NCI-H1694 (cell line): ENCODE data around the gene ANKRD16.
A peak's percentile ranks its signal among the peaks of the same experiment; 100 is the strongest.
"Not testable (repeated sequence)": the region's sequence is repeated elsewhere in the genome, so short reads cannot be mapped to it uniquely, and the experiment has no call there.

Experiments used
- DNase-seq: peaks from one replicate; lab custom pipeline; 2025; lab: John Stamatoyannopoulos, UW

ANKRD16 gene

GRCh38 chr10:5889624-5890451 is at the start of gene ANKRD16, which contains the start of gene FBH1:
TSS of gene ANKRD16 (minus strand) at chr10:5889893. CDS start at chr10:5889354, 539 bp downstream.
TSS of gene FBH1 (plus strand) at chr10:5890243. CDS start at chr10:5890346, 103 bp downstream.
- peak; percentile 84 for DNase-seq

DNA sequence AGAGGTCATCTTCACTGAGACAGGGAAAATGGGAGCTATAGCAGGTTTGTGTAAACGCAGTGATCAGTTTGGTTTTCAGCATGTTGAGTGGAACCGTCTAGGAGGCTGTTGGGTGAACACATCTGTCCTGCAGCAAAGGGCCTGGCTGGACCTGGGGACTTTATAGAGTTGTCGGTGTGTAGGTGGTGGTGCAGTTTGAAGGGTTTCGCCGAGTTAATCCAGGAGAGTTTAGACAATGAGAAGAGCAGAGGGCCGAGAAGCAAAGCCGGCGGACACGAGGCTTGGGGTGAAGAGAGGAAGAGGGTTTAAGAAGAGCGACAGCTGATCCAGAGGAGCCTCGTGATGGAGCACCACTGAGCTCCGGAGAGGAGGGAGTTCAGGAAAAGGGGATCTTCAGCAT is 48.6 kb upstream of the ANKRD16 start:
- DNase-seq = no peak

DNA sequence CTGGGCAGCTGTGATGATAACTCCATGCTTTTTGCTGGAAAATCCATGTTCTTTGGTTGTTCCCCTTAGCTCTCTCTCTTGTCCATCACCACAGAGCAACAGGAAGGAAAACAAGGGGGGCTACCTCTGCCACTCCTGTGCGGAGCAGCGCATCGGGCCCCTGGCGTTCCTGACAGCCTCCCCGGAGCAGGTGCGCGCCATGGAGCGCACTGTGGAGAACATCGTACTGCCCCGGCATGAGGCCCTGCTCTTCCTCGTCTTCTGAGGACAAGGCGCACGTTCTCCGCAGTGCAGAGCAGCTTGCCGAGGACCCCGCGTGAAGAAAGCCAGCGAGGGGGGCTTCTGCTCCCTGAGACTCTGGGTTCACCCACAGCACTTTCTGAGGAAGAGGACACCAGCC is 47.3 kb upstream of the ANKRD16 start:
- DNase-seq = no peak

DNA sequence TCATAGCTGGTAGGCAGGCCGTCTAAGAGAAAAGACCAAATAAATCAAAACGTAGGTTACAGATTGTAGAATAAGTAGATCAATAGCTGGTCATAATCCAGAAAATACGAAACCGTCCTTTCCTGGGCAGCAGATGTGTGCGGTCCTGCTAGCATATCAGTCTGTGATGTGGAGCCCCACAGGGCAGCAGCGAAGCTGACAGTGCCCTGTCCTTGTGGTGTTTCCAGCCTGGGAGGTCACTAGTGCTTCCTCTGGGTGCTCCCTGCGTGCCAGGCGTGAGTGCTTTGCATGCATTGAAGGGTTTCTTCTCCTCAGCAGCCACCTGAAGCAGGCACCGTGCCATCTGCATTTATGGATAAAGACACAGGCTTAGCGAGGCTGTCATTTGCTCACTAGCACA is 45.9 kb upstream of the ANKRD16 start:
- DNase-seq = no peak

- DNase-seq = no peak
Observed at GRCh38 chr10:5933909-5934546, 44.3 kb upstream of the ANKRD16 start.

GRCh38 chr10:5932345-5932744 is 42.7 kb upstream of the ANKRD16 start:
- DNase-seq = no peak

DNA sequence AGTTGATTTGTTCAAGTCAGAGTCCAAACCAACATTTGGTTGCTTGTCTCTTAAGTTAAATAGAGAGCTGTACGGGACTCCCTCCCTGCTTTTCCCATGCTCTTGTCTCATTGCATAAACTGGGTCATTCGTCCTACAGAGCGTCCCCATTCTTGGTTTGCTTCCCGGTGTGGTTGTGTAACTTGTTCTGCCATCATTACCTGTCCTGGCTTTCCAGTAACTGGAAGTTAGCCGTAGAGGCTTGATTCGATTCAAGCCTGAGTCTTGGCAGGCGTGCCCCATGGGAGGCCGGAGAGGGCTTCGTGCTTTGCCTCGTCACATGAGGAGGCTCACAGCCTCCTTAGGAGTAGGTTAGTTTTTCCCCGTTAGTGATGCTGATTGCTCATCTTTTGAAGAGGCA is 40.6 kb upstream of the ANKRD16 start:
- no peak for DNase-seq

DNA sequence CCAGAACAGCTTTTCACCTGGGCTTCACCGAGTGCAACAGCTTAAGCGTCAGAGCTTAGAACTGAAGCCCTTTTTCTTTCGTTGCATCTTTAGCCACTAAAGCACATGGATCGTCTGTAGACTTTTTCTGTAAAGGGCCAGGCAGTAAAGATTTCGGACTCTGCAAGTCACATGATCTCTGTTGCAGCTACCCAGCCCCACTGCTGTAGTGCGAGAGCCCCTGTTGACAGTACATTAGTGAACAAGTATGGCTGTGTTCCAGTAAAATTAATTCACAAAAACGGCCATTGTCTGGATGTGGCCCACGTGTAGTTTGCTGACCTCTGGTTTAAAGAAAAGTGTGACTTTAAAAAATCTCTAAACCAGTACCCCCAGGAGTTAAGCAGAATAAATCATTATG is 39.7 kb upstream of the ANKRD16 start:
- no peak for DNase-seq

GRCh38 chr10:5927306-5927705 is 37.6 kb upstream of the ANKRD16 start:
- no peak for DNase-seq

DNA sequence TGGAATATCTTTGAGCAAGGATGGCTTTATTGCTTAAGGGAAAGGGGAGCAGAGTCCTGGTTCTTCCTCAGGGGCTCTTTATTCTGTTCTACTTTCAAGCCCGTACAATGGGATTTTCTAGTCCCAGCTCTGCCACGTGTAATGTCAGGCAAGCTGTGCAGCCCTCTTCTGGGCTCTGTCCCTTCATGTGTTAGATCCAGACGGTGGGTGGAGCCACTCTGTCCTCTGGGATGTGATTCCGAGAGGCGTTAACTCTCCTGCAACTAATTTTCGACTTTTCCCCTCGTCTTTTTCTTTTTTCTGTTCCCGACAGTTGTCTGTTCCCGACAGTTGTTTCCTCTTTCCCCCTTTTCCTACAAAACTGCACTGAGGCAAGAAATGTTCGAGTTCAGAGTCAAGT is 35.2 kb upstream of the ANKRD16 start:
- DNase-seq = no peak

GRCh38 chr10:5921746-5922145 is 32.1 kb upstream of the ANKRD16 start:
- DNase-seq = no peak

GRCh38 chr10:5919568-5919967 is 29.9 kb upstream of the ANKRD16 start:
- DNase-seq = no peak

DNA sequence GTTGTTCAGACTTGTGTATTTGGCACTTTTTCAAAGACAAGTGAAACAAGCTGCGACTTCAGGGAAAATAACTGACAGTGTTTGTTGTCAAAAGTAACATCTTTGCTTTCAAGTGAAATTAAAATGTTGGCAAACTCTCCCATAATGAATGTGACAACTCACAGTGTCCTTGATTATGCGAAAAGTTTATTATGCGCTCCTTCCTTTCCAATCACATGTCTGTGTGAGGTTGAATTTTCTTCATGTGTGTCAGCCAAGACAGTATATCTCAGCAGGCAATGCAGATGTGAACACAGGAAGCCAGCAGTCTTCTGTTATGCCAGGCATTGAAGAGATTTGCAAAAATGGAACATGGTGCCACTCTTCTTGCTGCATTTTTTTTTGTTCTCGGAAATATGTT is 29.1 kb upstream of the ANKRD16 start:
- DNase-seq = no peak

GRCh38 chr10:5917305-5917704 is 27.6 kb upstream of the ANKRD16 start:
- no peak for DNase-seq

DNA sequence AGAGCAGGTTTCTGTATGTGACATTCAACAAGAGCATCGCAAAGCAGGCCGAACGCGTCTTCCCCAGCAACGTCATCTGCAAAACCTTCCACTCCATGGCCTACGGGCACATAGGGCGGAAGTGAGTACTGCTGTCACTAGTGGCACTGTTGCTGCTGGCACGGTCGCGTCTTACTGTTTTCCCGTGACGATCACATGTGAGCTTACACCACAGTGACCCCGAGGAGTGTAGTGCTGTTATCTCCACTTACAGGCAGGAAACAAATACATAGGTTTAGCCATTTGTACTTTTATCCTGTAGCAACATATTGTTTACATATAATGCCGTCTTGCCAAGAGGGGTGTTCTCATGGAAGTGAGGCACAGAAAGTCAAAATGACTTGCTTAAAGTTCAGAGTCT is 25.8 kb upstream of the ANKRD16 start:
- DNase-seq = no peak

GRCh38 chr10:5913736-5914135 is 24.0 kb upstream of the ANKRD16 start:
- DNase-seq = no peak

- DNase-seq = no peak
Observed at GRCh38 chr10:5911670-5912069, 22.0 kb upstream of the ANKRD16 start.

- no peak for DNase-seq
Observed at GRCh38 chr10:5910323-5911100, 20.8 kb upstream of the ANKRD16 start.

DNA sequence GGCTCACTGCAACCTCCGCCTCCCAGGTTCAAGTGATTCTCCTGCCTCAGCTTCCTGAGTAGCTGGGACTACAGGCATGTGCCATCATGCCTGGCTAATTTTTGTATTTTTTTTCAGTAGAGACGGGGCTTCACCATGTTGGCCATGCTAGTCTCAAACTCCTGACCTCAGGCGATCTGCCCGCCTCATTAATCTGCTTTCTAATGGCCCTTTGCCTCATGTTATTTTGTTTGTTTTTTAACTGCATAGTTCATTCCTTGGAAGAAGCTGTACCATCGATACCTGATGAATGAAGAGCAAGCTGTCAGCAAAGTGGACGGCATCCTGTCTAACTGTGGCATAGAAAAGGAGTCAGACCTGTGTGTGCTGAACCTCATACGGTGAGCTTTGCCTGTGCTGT is 19.0 kb upstream of the ANKRD16 start:
- DNase-seq = not testable (repeated sequence)

- DNase-seq = no peak
Observed at GRCh38 chr10:5906651-5907050, 17.0 kb upstream of the ANKRD16 start.

- no peak for DNase-seq
Observed at GRCh38 chr10:5905854-5906507, 16.3 kb upstream of the ANKRD16 start.

GRCh38 chr10:5904227-5904626 is 14.5 kb upstream of the ANKRD16 start:
- DNase-seq = no peak
